Measurements from ENCODE around the gene PSMC5.

PSMC5 gene

GRCh38 chr17:63820963-63821561, 6.2 kb upstream of the PSMC5 start:
- H2BK12ac ChIP-seq (ENCODE audit: low read length): no peak overlapping the region
- H2AFZ ChIP-seq (ENCODE audit: insufficient read depth, low read length, poor library complexity): no peak overlapping the region
- no peak overlapping the region for H3K4ac ChIP-seq (ENCODE audit: low read depth, low read length)
- no peak overlapping the region for H3K23ac ChIP-seq (ENCODE audit: low read length)
- whole genome bisulfite sequencing (ENCODE audit: extremely low coverage, insufficient coverage, insufficient read length): no CpG with 5 or more reads among the region's 10 CpGs
- DNase-seq: no peak
- no peak overlapping the region for H4K8ac ChIP-seq (ENCODE audit: low read depth, low read length)
- H3K4me2 ChIP-seq (ENCODE audit: low read length): no peak overlapping the region
- no peaks in the 10 kb centered on the region for H3K9me3 ChIP-seq (ENCODE audit: insufficient read depth, low read depth, low read length)
- no peak overlapping the region for H3K4me3 ChIP-seq (ENCODE audit: low read depth, low read length)
- no peak overlapping the region for H4K12ac ChIP-seq (ENCODE audit: low read depth, low read length)
- no peak overlapping the region for H3K14ac ChIP-seq (ENCODE audit: low read length)
- no peaks in the 10 kb centered on the region for H3K27me3 ChIP-seq (ENCODE audit: insufficient read depth, low read length)
- no peaks in the 10 kb centered on the region for H3K79me2 ChIP-seq (ENCODE audit: control insufficient read depth, insufficient read depth, low read length, poor library complexity)
- no peak overlapping the region for H2AK5ac ChIP-seq (ENCODE audit: low read length)
- H3K36me3 ChIP-seq (ENCODE audit: control insufficient read depth in 1 of 2, insufficient read depth in 2 of 2, low read length in 2 of 2): peaks cover 58 to 86% of the 10 kb centered on the region in 2 experiments
- no peak overlapping the region for H2BK5ac ChIP-seq (ENCODE audit: low read depth, low read length, poor library complexity)
- H3K79me1 ChIP-seq (ENCODE audit: low read length): no peaks in the 10 kb centered on the region
- peaks cover 0 to 6% of the 10 kb centered on the region in 2 experiments for H3K4me1 ChIP-seq (ENCODE audit: control insufficient read depth in 1 of 2, insufficient read depth in 2 of 2, low read length in 2 of 2)
- no peak overlapping the region for H3K27ac ChIP-seq (ENCODE audit: low read depth, low read length)
- no peak overlapping the region for H2BK120ac ChIP-seq (ENCODE audit: insufficient read depth, low read length, poor library complexity)
- H4K91ac ChIP-seq (ENCODE audit: low read depth, low read length): no peak overlapping the region
- H3K9ac ChIP-seq (ENCODE audit: low read length): no peak overlapping the region
- no peak overlapping the region for H3K18ac ChIP-seq (ENCODE audit: low read length)

GRCh38 chr17:63821804-63822203, 5.4 kb upstream of the PSMC5 start:
- Histone ChIP-seq H2BK12ac (ENCODE audit: low read length) (no peak overlapping the region), H3K36me3 (ENCODE audit: control insufficient read depth in 1 of 2, insufficient read depth in 2 of 2, low read length in 2 of 2) (peaks cover 58 to 82% of the 10 kb centered on the region in 2 experiments), H3K14ac (ENCODE audit: low read length) (no peak overlapping the region), H3K4me3 (ENCODE audit: low read depth, low read length) (no peak overlapping the region), H3K27me3 (ENCODE audit: insufficient read depth, low read length) (no peaks in the 10 kb centered on the region), H3K27ac (ENCODE audit: low read depth, low read length) (no peak overlapping the region), H3K9ac (ENCODE audit: low read length) (no peak overlapping the region), H3K23ac (ENCODE audit: low read length) (no peak overlapping the region), H3K9me3 (ENCODE audit: insufficient read depth, low read depth, low read length) (no peaks in the 10 kb centered on the region), H2BK120ac (ENCODE audit: insufficient read depth, low read length, poor library complexity) (no peak overlapping the region), H3K79me2 (ENCODE audit: control insufficient read depth, insufficient read depth, low read length, poor library complexity) (peaks cover 6% of the 10 kb centered on the region), H2AK5ac (ENCODE audit: low read length) (no peak overlapping the region), H3K4me1 (ENCODE audit: control insufficient read depth in 1 of 2, insufficient read depth in 2 of 2, low read length in 2 of 2) (peaks cover 0 to 6% of the 10 kb centered on the region in 2 experiments), H3K79me1 (ENCODE audit: low read length) (peaks cover 5% of the 10 kb centered on the region), H3K18ac (ENCODE audit: low read length) (no peak overlapping the region), H4K12ac (ENCODE audit: low read depth, low read length) (no peak overlapping the region), H3K4ac (ENCODE audit: low read depth, low read length) (no peak overlapping the region), H2AFZ (ENCODE audit: insufficient read depth, low read length, poor library complexity) (no peak overlapping the region), H3K4me2 (ENCODE audit: low read length) (no peak overlapping the region), H4K8ac (ENCODE audit: low read depth, low read length) (no peak overlapping the region), H2BK5ac (ENCODE audit: low read depth, low read length, poor library complexity) (no peak overlapping the region), H4K91ac (ENCODE audit: low read depth, low read length) (no peak overlapping the region)
- DNase-seq: no peak
- WGBS (ENCODE audit: extremely low coverage, insufficient coverage, insufficient read length): no CpG with 5 or more reads among the region's 6 CpGs

GRCh38 chr17:63822537-63822936, 4.7 kb upstream of the PSMC5 start:
- no peak overlapping the region for H3K18ac ChIP-seq (ENCODE audit: low read length)
- no peak overlapping the region for H2AFZ ChIP-seq (ENCODE audit: insufficient read depth, low read length, poor library complexity)

GRCh38 chr17:63823659-63824331, 3.4 kb upstream of the PSMC5 start:
- Histone ChIP-seq H3K14ac (ENCODE audit: low read length) (no peak overlapping the region), H3K9me3 (ENCODE audit: insufficient read depth, low read depth, low read length) (no peaks in the 10 kb centered on the region)
- WGBS (ENCODE audit: extremely low coverage, insufficient coverage, insufficient read length): no CpG with 5 or more reads among the region's 13 CpGs

More at GRCh38 chr17:63822537-63822936, 4.7 kb upstream of the PSMC5 start:
- peaks cover 11% of the 10 kb centered on the region for H3K79me1 ChIP-seq (ENCODE audit: low read length)
- DNase-seq: no peak
- H3K14ac ChIP-seq (ENCODE audit: low read length): no peak overlapping the region
- H3K4me1 ChIP-seq (ENCODE audit: control insufficient read depth in 1 of 2, insufficient read depth in 2 of 2, low read length in 2 of 2): peaks cover 0 to 6% of the 10 kb centered on the region in 2 experiments
- no peak overlapping the region for H4K12ac ChIP-seq (ENCODE audit: low read depth, low read length)
- no peak overlapping the region for H2BK12ac ChIP-seq (ENCODE audit: low read length)
- no peak overlapping the region for H4K91ac ChIP-seq (ENCODE audit: low read depth, low read length)
- H3K4ac ChIP-seq (ENCODE audit: low read depth, low read length): no peak overlapping the region
- no peak overlapping the region for H2BK120ac ChIP-seq (ENCODE audit: insufficient read depth, low read length, poor library complexity)
- H2BK5ac ChIP-seq (ENCODE audit: low read depth, low read length, poor library complexity): no peak overlapping the region
- H3K27me3 ChIP-seq (ENCODE audit: insufficient read depth, low read length): no peaks in the 10 kb centered on the region
- H4K8ac ChIP-seq (ENCODE audit: low read depth, low read length): no peak overlapping the region
- no peak overlapping the region for H3K4me3 ChIP-seq (ENCODE audit: low read depth, low read length)
- H2AK5ac ChIP-seq (ENCODE audit: low read length): no peak overlapping the region
- H3K79me2 ChIP-seq (ENCODE audit: control insufficient read depth, insufficient read depth, low read length, poor library complexity): peaks cover 8% of the 10 kb centered on the region
- no peak overlapping the region for H3K23ac ChIP-seq (ENCODE audit: low read length)
- no peak overlapping the region for H3K27ac ChIP-seq (ENCODE audit: low read depth, low read length)
- H3K4me2 ChIP-seq (ENCODE audit: low read length): no peak overlapping the region
- H3K9ac ChIP-seq (ENCODE audit: low read length): no peak overlapping the region
- H3K9me3 ChIP-seq (ENCODE audit: insufficient read depth, low read depth, low read length): no peaks in the 10 kb centered on the region
- peaks cover 54 to 76% of the 10 kb centered on the region in 2 experiments for H3K36me3 ChIP-seq (ENCODE audit: control insufficient read depth in 1 of 2, insufficient read depth in 2 of 2, low read length in 2 of 2)

More at GRCh38 chr17:63823659-63824331, 3.4 kb upstream of the PSMC5 start:
- Histone ChIP-seq H2BK12ac (ENCODE audit: low read length) (no peak overlapping the region), H2BK120ac (ENCODE audit: insufficient read depth, low read length, poor library complexity) (no peak overlapping the region), H3K4me1 (ENCODE audit: control insufficient read depth in 1 of 2, insufficient read depth in 2 of 2, low read length in 2 of 2) (peaks cover 0 to 11% of the 10 kb centered on the region in 2 experiments), H3K27ac (ENCODE audit: low read depth, low read length) (no peak overlapping the region), H2BK5ac (ENCODE audit: low read depth, low read length, poor library complexity) (no peak overlapping the region), H3K79me2 (ENCODE audit: control insufficient read depth, insufficient read depth, low read length, poor library complexity) (peaks cover 13% of the 10 kb centered on the region), H3K4ac (ENCODE audit: low read depth, low read length) (no peak overlapping the region), H3K79me1 (ENCODE audit: low read length) (peaks cover 13% of the 10 kb centered on the region), H3K27me3 (ENCODE audit: insufficient read depth, low read length) (no peaks in the 10 kb centered on the region), H4K12ac (ENCODE audit: low read depth, low read length) (no peak overlapping the region), H4K91ac (ENCODE audit: low read depth, low read length) (no peak overlapping the region), H2AFZ (ENCODE audit: insufficient read depth, low read length, poor library complexity) (no peak overlapping the region), H3K23ac (ENCODE audit: low read length) (no peak overlapping the region), H3K4me3 (ENCODE audit: low read depth, low read length) (no peak overlapping the region), H3K18ac (ENCODE audit: low read length) (no peak overlapping the region), H4K8ac (ENCODE audit: low read depth, low read length) (no peak overlapping the region), H3K9ac (ENCODE audit: low read length) (no peak overlapping the region), H3K4me2 (ENCODE audit: low read length) (no peak overlapping the region), H3K36me3 (ENCODE audit: control insufficient read depth in 1 of 2, insufficient read depth in 2 of 2, low read length in 2 of 2) (peaks cover 46 to 64% of the 10 kb centered on the region in 2 experiments), H2AK5ac (ENCODE audit: low read length) (no peak overlapping the region)
- no peak for DNase-seq

All from trophoblast cell (in vitro differentiated cells and primary cell).